Cardiac fibroblast (primary cell): Measurements from ENCODE around the gene TECPR2.
A peak's percentile ranks its signal among the peaks of the same experiment; 100 is the strongest.
"Not testable (repeated sequence)": the region's sequence is repeated elsewhere in the genome, so short reads cannot be mapped to it uniquely, and the experiment has no call there.

Experiments used
- DNase-seq, 2 donors: peaks; one replicate each; pipeline versions ENCODE4 v3.0.0 to v3.0.0-alpha.2; 2010; ENCODE audit warnings: low read depth in 2 of 2
- H3K4me3 ChIP-seq, 2 donors: replicated peaks in 1 of 2; 1 replicate in 1 of 2; 2 replicates in 1 of 2; pipeline ENCODE4 v1.5.1; 2011; ENCODE audit warnings: low read depth in 2 of 2, low read length in 2 of 2, mild to moderate bottlenecking in 2 of 2, moderate library complexity in 1 of 2
- TF ChIP-seq, protein P1 (sequence below): IDR thresholded peaks from one replicate; pipeline ENCODE4 v1.5.1; 2011; ENCODE audit warnings: low read depth, mild to moderate bottlenecking, low read length, inconsistent platforms

The TECPR2 gene

DNA sequence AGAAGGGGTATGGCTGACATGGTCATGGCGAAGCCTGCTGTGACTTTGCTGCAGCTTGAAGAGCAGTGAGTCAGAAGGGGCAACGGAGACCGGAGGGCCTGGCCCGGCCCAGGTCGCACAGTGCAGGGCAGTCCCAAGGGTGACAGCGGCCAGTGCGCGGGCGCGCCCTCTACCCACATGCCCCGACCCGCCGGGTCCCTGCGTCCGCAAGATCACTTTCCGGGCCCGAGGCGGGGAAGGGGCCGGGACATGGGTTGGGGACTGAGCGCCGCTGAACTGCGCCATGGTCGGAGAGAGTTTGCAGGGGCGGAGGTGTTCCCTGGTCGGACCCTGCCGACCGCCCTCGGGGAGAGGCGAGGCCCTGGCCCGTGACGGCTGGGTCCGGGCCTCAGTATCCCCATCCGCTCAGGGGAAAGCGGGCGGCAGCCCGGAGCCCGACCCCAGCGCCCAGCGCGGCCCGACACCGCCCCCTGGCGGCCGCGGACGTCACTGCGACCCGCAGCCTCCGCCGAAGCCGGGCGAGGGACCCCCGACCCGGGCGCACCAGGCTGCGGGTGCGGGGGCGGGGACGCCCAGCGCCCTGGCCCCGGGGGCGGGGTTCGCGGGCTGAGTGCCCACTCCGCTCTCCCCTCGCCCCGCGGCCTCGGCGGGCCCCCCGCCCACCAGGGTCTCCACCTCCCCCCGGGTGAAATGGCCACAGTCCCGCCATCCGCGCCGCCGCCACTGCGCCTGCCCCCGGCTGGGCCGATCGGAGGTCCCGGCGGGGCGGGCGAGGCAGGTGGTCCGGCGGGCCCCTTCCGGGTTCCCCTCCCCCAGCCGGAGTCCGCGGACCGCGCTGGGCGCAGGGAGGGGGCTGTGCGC, 154.0 kb downstream of the TECPR2 start:
- peak in 1 of 2 donors; percentile 32 for DNase-seq
- TF ChIP-seq, protein P1, sequence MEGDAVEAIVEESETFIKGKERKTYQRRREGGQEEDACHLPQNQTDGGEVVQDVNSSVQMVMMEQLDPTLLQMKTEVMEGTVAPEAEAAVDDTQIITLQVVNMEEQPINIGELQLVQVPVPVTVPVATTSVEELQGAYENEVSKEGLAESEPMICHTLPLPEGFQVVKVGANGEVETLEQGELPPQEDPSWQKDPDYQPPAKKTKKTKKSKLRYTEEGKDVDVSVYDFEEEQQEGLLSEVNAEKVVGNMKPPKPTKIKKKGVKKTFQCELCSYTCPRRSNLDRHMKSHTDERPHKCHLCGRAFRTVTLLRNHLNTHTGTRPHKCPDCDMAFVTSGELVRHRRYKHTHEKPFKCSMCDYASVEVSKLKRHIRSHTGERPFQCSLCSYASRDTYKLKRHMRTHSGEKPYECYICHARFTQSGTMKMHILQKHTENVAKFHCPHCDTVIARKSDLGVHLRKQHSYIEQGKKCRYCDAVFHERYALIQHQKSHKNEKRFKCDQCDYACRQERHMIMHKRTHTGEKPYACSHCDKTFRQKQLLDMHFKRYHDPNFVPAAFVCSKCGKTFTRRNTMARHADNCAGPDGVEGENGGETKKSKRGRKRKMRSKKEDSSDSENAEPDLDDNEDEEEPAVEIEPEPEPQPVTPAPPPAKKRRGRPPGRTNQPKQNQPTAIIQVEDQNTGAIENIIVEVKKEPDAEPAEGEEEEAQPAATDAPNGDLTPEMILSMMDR: peak; percentile 24
- H3K4me3 ChIP-seq: peak overlapping the region; percentile 58 to 60

GRCh38 chr14:102517392-102518062, 154.8 kb downstream of the TECPR2 start:
- DNase-seq: no peak
- TF ChIP-seq, protein P1: no peak
- H3K4me3 ChIP-seq: peak overlapping the region; percentile 44 to 58

DNA sequence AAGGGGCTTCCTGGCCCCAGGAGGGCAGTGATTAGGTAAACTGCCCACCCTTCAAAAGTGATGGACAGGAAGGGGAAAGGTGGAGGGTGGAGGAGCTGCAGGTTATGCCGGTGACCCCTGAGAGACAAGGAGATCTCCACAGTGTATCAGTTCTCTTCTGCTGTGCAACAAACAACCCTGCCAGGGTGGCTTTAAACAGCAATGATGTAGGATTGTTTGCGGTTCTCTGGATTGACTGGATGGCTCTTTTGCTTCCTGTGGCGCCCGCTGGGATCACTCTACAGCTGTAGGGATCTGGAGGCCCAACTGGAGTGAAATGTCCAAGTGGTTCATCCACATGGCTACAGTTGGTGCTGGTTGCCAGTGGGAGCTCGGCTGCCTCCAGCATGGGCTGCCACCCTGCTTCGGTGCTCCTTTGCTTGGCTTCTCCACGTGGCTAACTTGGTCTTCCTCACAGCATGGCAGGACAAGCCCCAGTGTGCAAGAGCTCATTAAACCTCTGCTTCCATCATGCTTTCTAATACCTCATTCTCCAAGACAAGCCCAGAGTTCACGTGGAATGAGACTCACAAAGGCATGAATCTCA, 155.4 kb downstream of the TECPR2 start:
- TF ChIP-seq, protein P1: no peak
- H3K4me3 ChIP-seq: no peak overlapping the region
- DNase-seq: no peak

DNA sequence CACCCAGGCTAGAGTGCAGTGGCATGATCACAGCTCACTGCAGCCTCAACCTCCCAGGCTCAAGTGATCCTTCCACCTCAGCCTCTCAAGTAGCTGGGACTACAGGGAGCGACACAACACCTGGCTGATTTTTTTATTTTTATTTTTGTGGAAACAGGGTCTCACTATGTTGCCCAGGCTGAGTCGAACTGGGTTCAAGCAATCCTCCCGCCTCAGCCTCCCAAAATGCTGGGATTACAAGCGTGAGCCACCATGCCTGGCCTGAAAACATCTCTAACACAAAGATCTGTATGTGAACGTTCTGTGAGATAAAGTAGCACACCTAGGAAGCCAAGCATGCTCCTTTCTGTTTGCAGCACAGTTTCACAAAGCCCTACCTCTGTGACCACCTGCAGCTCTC, 157.0 kb downstream of the TECPR2 start:
- DNase-seq: not testable (repeated sequence)

GRCh38 chr14:102523200-102523568, 160.4 kb downstream of the TECPR2 start:
- TF ChIP-seq, protein P1: no peak
- no peak overlapping the region for H3K4me3 ChIP-seq
- no peak for DNase-seq

More for the DNA sequence above, 157.0 kb downstream of the TECPR2 start:
- H3K4me3 ChIP-seq: not testable (repeated sequence)

- DNase-seq: no peak
- TF ChIP-seq, protein P1: no peak
- peak overlapping the region in 1 of 2 donors; percentile 24 for H3K4me3 ChIP-seq
These were observed 161.1 kb downstream of the TECPR2 start for GRCh38 chr14:102523569-102524450.
